Measurements from ENCODE around the gene CD53. TPM values are rescaled to one million over a fixed set of nuclear protein-coding genes. Genes with fewer than 3 reads are reported as not detected.

The CD53 gene
- total RNA-seq, 1 experiment from 2014 or later, result 1.4 TPM

DNA sequence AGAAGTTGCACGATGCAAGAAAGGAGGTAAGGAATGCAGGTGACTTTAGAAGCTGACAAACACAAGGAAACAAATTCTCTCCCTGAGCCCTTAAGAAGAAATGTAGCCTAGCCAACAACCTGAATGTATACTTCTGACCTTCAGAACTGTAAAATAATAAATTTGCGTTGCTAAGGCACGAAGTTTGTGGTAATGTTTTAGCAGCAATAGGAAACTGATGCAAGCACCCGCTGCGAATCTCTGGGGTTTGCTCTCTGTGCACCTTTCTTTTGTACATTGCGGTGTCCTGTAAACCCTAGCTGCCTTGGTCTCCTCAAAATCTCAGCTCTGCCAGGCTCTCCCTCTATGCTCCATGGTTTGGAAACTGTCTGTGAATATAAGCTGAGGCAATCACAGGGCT is 15.1 kb downstream of the CD53 start:
- no peaks in the 10 kb centered on the region for H3K36me3 Mint-ChIP-seq
- no peak overlapping the region for H3K4me3 Mint-ChIP-seq
- TF ChIP-seq IRF2 (CRISPR knock-in tag; IDR thresholded peaks at IDR 0.05; ENCODE audit: borderline replicate concordance, low read depth) (no peak), OVOL2 (CRISPR knock-in tag; IDR thresholded peaks at IDR 0.05; ENCODE audit: borderline replicate concordance) (no peak), CREB1 (CRISPR knock-in tag; IDR thresholded peaks at IDR 0.05) (no peak), ZNF317 (CRISPR knock-in tag; IDR thresholded peaks at IDR 0.05; ENCODE audit: borderline replicate concordance, low read depth) (no peak), ZNF138 (CRISPR knock-in tag; conservative IDR thresholded peaks at IDR 0.05) (no peak)
- TF ChIP-seq, protein P1, sequence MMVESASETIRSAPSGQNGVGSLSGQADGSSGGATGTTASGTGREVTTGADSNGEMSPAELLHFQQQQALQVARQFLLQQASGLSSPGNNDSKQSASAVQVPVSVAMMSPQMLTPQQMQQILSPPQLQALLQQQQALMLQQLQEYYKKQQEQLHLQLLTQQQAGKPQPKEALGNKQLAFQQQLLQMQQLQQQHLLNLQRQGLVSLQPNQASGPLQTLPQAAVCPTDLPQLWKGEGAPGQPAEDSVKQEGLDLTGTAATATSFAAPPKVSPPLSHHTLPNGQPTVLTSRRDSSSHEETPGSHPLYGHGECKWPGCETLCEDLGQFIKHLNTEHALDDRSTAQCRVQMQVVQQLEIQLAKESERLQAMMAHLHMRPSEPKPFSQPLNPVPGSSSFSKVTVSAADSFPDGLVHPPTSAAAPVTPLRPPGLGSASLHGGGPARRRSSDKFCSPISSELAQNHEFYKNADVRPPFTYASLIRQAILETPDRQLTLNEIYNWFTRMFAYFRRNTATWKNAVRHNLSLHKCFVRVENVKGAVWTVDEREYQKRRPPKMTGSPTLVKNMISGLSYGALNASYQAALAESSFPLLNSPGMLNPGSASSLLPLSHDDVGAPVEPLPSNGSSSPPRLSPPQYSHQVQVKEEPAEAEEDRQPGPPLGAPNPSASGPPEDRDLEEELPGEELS (CRISPR knock-in tag; IDR thresholded peaks at IDR 0.05), result no peak
- TF ChIP-seq, protein P2, sequence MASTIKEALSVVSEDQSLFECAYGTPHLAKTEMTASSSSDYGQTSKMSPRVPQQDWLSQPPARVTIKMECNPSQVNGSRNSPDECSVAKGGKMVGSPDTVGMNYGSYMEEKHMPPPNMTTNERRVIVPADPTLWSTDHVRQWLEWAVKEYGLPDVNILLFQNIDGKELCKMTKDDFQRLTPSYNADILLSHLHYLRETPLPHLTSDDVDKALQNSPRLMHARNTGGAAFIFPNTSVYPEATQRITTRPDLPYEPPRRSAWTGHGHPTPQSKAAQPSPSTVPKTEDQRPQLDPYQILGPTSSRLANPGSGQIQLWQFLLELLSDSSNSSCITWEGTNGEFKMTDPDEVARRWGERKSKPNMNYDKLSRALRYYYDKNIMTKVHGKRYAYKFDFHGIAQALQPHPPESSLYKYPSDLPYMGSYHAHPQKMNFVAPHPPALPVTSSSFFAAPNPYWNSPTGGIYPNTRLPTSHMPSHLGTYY (CRISPR knock-in tag; IDR thresholded peaks at IDR 0.05), result no peak
- TF ChIP-seq, protein P3, sequence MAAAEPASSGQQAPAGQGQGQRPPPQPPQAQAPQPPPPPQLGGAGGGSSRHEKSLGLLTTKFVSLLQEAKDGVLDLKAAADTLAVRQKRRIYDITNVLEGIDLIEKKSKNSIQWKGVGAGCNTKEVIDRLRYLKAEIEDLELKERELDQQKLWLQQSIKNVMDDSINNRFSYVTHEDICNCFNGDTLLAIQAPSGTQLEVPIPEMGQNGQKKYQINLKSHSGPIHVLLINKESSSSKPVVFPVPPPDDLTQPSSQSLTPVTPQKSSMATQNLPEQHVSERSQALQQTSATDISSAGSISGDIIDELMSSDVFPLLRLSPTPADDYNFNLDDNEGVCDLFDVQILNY (CRISPR knock-in tag; IDR thresholded peaks at IDR 0.05), result no peak
- TF ChIP-seq, protein P4, sequence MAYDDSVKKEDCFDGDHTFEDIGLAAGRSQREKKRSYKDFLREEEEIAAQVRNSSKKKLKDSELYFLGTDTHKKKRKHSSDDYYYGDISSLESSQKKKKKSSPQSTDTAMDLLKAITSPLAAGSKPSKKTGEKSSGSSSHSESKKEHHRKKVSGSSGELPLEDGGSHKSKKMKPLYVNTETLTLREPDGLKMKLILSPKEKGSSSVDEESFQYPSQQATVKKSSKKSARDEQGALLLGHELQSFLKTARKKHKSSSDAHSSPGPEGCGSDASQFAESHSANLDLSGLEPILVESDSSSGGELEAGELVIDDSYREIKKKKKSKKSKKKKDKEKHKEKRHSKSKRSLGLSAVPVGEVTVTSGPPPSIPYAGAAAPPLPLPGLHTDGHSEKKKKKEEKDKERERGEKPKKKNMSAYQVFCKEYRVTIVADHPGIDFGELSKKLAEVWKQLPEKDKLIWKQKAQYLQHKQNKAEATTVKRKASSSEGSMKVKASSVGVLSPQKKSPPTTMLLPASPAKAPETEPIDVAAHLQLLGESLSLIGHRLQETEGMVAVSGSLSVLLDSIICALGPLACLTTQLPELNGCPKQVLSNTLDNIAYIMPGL (CRISPR knock-in tag; IDR thresholded peaks at IDR 0.05), result no peak
- TF ChIP-seq, protein P5, sequence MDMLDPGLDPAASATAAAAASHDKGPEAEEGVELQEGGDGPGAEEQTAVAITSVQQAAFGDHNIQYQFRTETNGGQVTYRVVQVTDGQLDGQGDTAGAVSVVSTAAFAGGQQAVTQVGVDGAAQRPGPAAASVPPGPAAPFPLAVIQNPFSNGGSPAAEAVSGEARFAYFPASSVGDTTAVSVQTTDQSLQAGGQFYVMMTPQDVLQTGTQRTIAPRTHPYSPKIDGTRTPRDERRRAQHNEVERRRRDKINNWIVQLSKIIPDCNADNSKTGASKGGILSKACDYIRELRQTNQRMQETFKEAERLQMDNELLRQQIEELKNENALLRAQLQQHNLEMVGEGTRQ (CRISPR knock-in tag; IDR thresholded peaks at IDR 0.05), result no peak
- TF ChIP-seq, protein P6, sequence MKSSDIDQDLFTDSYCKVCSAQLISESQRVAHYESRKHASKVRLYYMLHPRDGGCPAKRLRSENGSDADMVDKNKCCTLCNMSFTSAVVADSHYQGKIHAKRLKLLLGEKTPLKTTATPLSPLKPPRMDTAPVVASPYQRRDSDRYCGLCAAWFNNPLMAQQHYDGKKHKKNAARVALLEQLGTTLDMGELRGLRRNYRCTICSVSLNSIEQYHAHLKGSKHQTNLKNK (CRISPR knock-in tag; IDR thresholded peaks at IDR 0.05), result no peak
- TF ChIP-seq, protein P7, sequence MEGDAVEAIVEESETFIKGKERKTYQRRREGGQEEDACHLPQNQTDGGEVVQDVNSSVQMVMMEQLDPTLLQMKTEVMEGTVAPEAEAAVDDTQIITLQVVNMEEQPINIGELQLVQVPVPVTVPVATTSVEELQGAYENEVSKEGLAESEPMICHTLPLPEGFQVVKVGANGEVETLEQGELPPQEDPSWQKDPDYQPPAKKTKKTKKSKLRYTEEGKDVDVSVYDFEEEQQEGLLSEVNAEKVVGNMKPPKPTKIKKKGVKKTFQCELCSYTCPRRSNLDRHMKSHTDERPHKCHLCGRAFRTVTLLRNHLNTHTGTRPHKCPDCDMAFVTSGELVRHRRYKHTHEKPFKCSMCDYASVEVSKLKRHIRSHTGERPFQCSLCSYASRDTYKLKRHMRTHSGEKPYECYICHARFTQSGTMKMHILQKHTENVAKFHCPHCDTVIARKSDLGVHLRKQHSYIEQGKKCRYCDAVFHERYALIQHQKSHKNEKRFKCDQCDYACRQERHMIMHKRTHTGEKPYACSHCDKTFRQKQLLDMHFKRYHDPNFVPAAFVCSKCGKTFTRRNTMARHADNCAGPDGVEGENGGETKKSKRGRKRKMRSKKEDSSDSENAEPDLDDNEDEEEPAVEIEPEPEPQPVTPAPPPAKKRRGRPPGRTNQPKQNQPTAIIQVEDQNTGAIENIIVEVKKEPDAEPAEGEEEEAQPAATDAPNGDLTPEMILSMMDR (IDR thresholded peaks at IDR 0.05), result no peak
- TF ChIP-seq, protein P8, sequence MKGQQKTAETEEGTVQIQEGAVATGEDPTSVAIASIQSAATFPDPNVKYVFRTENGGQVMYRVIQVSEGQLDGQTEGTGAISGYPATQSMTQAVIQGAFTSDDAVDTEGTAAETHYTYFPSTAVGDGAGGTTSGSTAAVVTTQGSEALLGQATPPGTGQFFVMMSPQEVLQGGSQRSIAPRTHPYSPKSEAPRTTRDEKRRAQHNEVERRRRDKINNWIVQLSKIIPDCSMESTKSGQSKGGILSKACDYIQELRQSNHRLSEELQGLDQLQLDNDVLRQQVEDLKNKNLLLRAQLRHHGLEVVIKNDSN (CRISPR knock-in tag; IDR thresholded peaks at IDR 0.05), result no peak
- TF ChIP-seq, protein P9, sequence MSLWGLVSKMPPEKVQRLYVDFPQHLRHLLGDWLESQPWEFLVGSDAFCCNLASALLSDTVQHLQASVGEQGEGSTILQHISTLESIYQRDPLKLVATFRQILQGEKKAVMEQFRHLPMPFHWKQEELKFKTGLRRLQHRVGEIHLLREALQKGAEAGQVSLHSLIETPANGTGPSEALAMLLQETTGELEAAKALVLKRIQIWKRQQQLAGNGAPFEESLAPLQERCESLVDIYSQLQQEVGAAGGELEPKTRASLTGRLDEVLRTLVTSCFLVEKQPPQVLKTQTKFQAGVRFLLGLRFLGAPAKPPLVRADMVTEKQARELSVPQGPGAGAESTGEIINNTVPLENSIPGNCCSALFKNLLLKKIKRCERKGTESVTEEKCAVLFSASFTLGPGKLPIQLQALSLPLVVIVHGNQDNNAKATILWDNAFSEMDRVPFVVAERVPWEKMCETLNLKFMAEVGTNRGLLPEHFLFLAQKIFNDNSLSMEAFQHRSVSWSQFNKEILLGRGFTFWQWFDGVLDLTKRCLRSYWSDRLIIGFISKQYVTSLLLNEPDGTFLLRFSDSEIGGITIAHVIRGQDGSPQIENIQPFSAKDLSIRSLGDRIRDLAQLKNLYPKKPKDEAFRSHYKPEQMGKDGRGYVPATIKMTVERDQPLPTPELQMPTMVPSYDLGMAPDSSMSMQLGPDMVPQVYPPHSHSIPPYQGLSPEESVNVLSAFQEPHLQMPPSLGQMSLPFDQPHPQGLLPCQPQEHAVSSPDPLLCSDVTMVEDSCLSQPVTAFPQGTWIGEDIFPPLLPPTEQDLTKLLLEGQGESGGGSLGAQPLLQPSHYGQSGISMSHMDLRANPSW (CRISPR knock-in tag; conservative IDR thresholded peaks at IDR 0.05; ENCODE audit: low read depth), result no peak
- POLR2A ChIA-PET, result no interaction called here
- peaks cover 5% of the 10 kb centered on the region; the same call in 1 of the 2 replicates for H3K27me3 Mint-ChIP-seq (ENCODE audit: low read depth)
- CTCF ChIA-PET, result no interaction called here
- DNase-seq (ENCODE audit: low spot score) (no peak), ATAC-seq (no peak)
- no peak overlapping the region for H3K27ac Mint-ChIP-seq
- H3K9me3 Mint-ChIP-seq, result no peaks in the 10 kb centered on the region
- H3K4me1 Mint-ChIP-seq, result no peaks in the 10 kb centered on the region

All from WTC11 (cell line).